Measurements from ENCODE around the gene ATP11C. TPM values are rescaled to one million over a fixed set of nuclear protein-coding genes. Genes with fewer than 3 reads are reported as not detected.

Gene ATP11C
- total and polyA plus RNA-seq, 4 donors = 2.6 to 23.5 (median 10.0) TPM

GRCh38 chrX:139724626-139725025 lies 208.2 kb downstream of the ATP11C start:
- ATAC-seq (ENCODE audit: insufficient read depth, low FRiP score) (no peak), DNase-seq (no peak)
- Histone ChIP-seq H3K36me3 (ENCODE audit: control insufficient read depth in 4 of 4, insufficient read depth in 4 of 4, low read length in 4 of 4) (no peaks in the 10 kb centered on the region), H3K4me3 (no peak overlapping the region), H3K9ac (ENCODE audit: insufficient read depth in 1 of 2, low read length in 2 of 2) (no peak overlapping the region), H3K27me3 (ENCODE audit: control insufficient read depth in 3 of 3, insufficient read depth in 3 of 3, low read length in 2 of 3) (peaks cover 0 to 4% (median 0%) of the 10 kb centered on the region in 3 donors), H3K4me1 (ENCODE audit: control insufficient read depth in 5 of 5, insufficient read depth in 5 of 5, low read length in 5 of 5) (no peaks in the 10 kb centered on the region), H3K27ac (ENCODE audit: low read depth in 1 of 2, low read length in 1 of 2) (no peak overlapping the region), H3K9me3 (ENCODE audit: control insufficient read depth in 4 of 4, insufficient read depth in 3 of 4, low read length in 3 of 4) (no peaks in the 10 kb centered on the region)
- 63 to 80% methylated on average over 2 of the region's 2 CpGs for WGBS, 2 donors
- no peak for TF ChIP-seq CTCF (IDR thresholded peaks at IDR 0.05; ENCODE audit: control extremely low read depth, extremely low read depth)

GRCh38 chrX:139720979-139721378 lies 211.9 kb downstream of the ATP11C start:
- Histone ChIP-seq H3K27me3 (ENCODE audit: control insufficient read depth in 3 of 3, insufficient read depth in 3 of 3, low read length in 2 of 3) (peaks cover 0 to 3% (median 0%) of the 10 kb centered on the region in 3 donors), H3K27ac (ENCODE audit: low read depth in 1 of 2, low read length in 1 of 2) (no peak overlapping the region), H3K4me3 (no peak overlapping the region), H3K36me3 (ENCODE audit: control insufficient read depth in 4 of 4, insufficient read depth in 4 of 4, low read length in 4 of 4) (no peaks in the 10 kb centered on the region), H3K4me1 (ENCODE audit: control insufficient read depth in 5 of 5, insufficient read depth in 5 of 5, low read length in 5 of 5) (no peaks in the 10 kb centered on the region), H3K9me3 (ENCODE audit: control insufficient read depth in 4 of 4, insufficient read depth in 3 of 4, low read length in 3 of 4) (no peaks in the 10 kb centered on the region), H3K9ac (ENCODE audit: insufficient read depth in 1 of 2, low read length in 2 of 2) (no peak overlapping the region)
- no peak for TF ChIP-seq CTCF (IDR thresholded peaks at IDR 0.05; ENCODE audit: control extremely low read depth, extremely low read depth)
- ATAC-seq (ENCODE audit: insufficient read depth, low FRiP score) (no peak), DNase-seq (no peak)
- 89 to 97% methylated on average over 6 of the region's 6 CpGs for WGBS, 2 donors

DNA sequence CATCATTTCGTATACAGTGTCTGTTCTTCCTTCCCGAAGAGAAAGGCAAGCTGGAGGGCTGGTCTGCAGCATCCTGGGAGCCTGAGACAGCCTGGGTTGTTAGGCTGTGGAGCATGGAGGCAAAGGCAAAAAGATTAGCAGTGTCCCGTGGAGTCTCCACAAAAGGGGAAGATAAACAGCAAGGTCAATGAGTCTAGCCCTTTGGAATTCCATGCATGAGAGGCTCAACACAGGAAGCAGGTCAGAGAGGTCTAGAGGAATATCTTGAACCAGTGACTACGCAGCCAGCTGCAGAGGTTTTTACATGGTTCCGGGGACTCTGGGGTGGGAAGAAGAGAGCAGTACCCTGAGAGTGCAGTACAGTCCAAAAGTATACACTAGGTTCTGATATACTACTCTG lies 212.7 kb downstream of the ATP11C start:
- no peak for ATAC-seq (ENCODE audit: insufficient read depth, low FRiP score)
- H3K27me3 ChIP-seq (ENCODE audit: control insufficient read depth in 3 of 3, insufficient read depth in 3 of 3, low read length in 2 of 3) = no peaks in the 10 kb centered on the region
- no peaks in the 10 kb centered on the region for H3K36me3 ChIP-seq (ENCODE audit: control insufficient read depth in 4 of 4, insufficient read depth in 4 of 4, low read length in 4 of 4)
- H3K4me1 ChIP-seq (ENCODE audit: control insufficient read depth in 5 of 5, insufficient read depth in 5 of 5, low read length in 5 of 5) = no peaks in the 10 kb centered on the region
- WGBS, 2 donors = 59 to 75% methylated on average over 5 of the region's 5 CpGs
- no peak for DNase-seq
- no peak overlapping the region for H3K9ac ChIP-seq (ENCODE audit: insufficient read depth in 1 of 2, low read length in 2 of 2)
- no peaks in the 10 kb centered on the region for H3K9me3 ChIP-seq (ENCODE audit: control insufficient read depth in 4 of 4, insufficient read depth in 3 of 4, low read length in 3 of 4)
- TF ChIP-seq CTCF (IDR thresholded peaks at IDR 0.05; ENCODE audit: control extremely low read depth, extremely low read depth) = no peak
- H3K4me3 ChIP-seq = no peak overlapping the region
- H3K27ac ChIP-seq (ENCODE audit: low read depth in 1 of 2, low read length in 1 of 2) = no peak overlapping the region

- 69 to 84% methylated on average over 4 of the region's 4 CpGs for WGBS, 2 donors
- no peak within 1 kb of the TSS for H3K9ac ChIP-seq (ENCODE audit: insufficient read depth in 1 of 2, low read length in 2 of 2)
- H3K9me3 ChIP-seq (ENCODE audit: control insufficient read depth in 4 of 4, insufficient read depth in 3 of 4, low read length in 3 of 4) = no peaks in the 10 kb centered on the region
- no peak within 1 kb of the TSS for H3K27ac ChIP-seq (ENCODE audit: low read depth in 1 of 2, low read length in 1 of 2)
- H3K27me3 ChIP-seq (ENCODE audit: control insufficient read depth in 3 of 3, insufficient read depth in 3 of 3, low read length in 2 of 3) = no peaks in the 10 kb centered on the region
- H3K36me3 ChIP-seq (ENCODE audit: control insufficient read depth in 4 of 4, insufficient read depth in 4 of 4, low read length in 4 of 4) = no peaks in the 10 kb centered on the region
- ATAC-seq (ENCODE audit: insufficient read depth, low FRiP score) (no peak), DNase-seq (no peak)
- H3K4me3 ChIP-seq = no peak within 1 kb of the TSS
- no peak for TF ChIP-seq CTCF (IDR thresholded peaks at IDR 0.05; ENCODE audit: control extremely low read depth, extremely low read depth)
- no peaks in the 10 kb centered on the region for H3K4me1 ChIP-seq (ENCODE audit: control insufficient read depth in 5 of 5, insufficient read depth in 5 of 5, low read length in 5 of 5)
Observed at GRCh38 chrX:139708067-139708466, 224.8 kb downstream of the ATP11C start, which contains the start of gene MCF2. Gene MCF2, minus strand, starts transcription at chrX:139708167. Its CDS starts 56,423 bp downstream, at chrX:139651744.

All from lung (tissue), 12 donors.